Osteocyte (in vitro differentiated cells): ENCODE results near the gene GSG1L. TPM values are rescaled to one million over a fixed set of nuclear protein-coding genes. Genes with fewer than 3 reads are reported as not detected.

ENCODE experiments used
- DNase-seq: peaks from one replicate; pipeline ENCODE4 v3.0.0; 2021; ENCODE audit warnings: mixed read lengths; ENCODE audit not compliant: unreplicated experiment; ENCODE audit errors: extremely low spot score
- H3K27ac Mint-ChIP-seq: one replicate; pipeline ENCODE4 v1.8.0; 2021; ENCODE audit warnings: mild to moderate bottlenecking, mixed read lengths; ENCODE audit not compliant: unreplicated experiment
- H3K27me3 Mint-ChIP-seq: one replicate; pipeline ENCODE4 v1.8.0; 2021; ENCODE audit warnings: mixed read lengths; ENCODE audit not compliant: unreplicated experiment
- H3K36me3 Mint-ChIP-seq: one replicate; pipeline ENCODE4 v1.8.0; 2021; ENCODE audit warnings: mixed read lengths; ENCODE audit not compliant: unreplicated experiment
- H3K4me1 Mint-ChIP-seq: one replicate; pipeline ENCODE4 v1.8.0; 2021; ENCODE audit warnings: mixed read lengths; ENCODE audit not compliant: unreplicated experiment
- H3K4me3 Mint-ChIP-seq: one replicate; pipeline ENCODE4 v1.8.0; 2021; ENCODE audit warnings: mild to moderate bottlenecking, moderate library complexity, mixed read lengths; ENCODE audit not compliant: unreplicated experiment
- H3K9me3 Mint-ChIP-seq: one replicate; pipeline ENCODE4 v1.8.0; 2021; ENCODE audit warnings: mixed read lengths; ENCODE audit not compliant: unreplicated experiment
- CTCF ChIP-seq: fragments of 200-600 bp; sonication (generic); IDR thresholded peaks from 2 replicates; pipeline ENCODE4 v1.5.0; 2021; ENCODE audit warnings: antibody characterized with exemption, mild to moderate bottlenecking, moderate library complexity
- total RNA-seq: library from RNA; stranded (reverse); gene quantifications from 2 replicates; pipeline ENCODE4 v1.2.1, GENCODE V29; 2021

Gene GSG1L
- total RNA-seq, 1 donor from 2014 or later, result not detected

GRCh38 chr16:27974896-27975540 lies 88.5 kb downstream of the GSG1L start:
- H3K4me3 Mint-ChIP-seq, result no peak overlapping the region
- H3K9me3 Mint-ChIP-seq, result no peaks in the 10 kb centered on the region
- no peak overlapping the region for H3K27ac Mint-ChIP-seq
- H3K27me3 Mint-ChIP-seq, result no peaks in the 10 kb centered on the region
- no peaks in the 10 kb centered on the region for H3K36me3 Mint-ChIP-seq
- peak; percentile 64 for DNase-seq
- no peak for TF ChIP-seq CTCF
- no peaks in the 10 kb centered on the region for H3K4me1 Mint-ChIP-seq

- no peaks in the 10 kb centered on the region for H3K9me3 Mint-ChIP-seq
- no peaks in the 10 kb centered on the region for H3K36me3 Mint-ChIP-seq
- H3K4me3 Mint-ChIP-seq, result no peak overlapping the region
- H3K4me1 Mint-ChIP-seq, result no peaks in the 10 kb centered on the region
- H3K27me3 Mint-ChIP-seq, result no peaks in the 10 kb centered on the region
- TF ChIP-seq CTCF, result no peak
- DNase-seq, result no peak
- H3K27ac Mint-ChIP-seq, result no peak overlapping the region
Observed at GRCh38 chr16:27973678-27974077, 89.8 kb downstream of the GSG1L start.

- Mint-ChIP-seq H3K36me3 (no peaks in the 10 kb centered on the region), H3K27ac (no peak overlapping the region), H3K4me1 (no peaks in the 10 kb centered on the region), H3K27me3 (no peaks in the 10 kb centered on the region), H3K4me3 (no peak overlapping the region), H3K9me3 (no peaks in the 10 kb centered on the region)
- TF ChIP-seq CTCF, result peak; percentile 55
- DNase-seq, result peak; percentile 6
Observed at GRCh38 chr16:27972500-27972899, 91.0 kb downstream of the GSG1L start.

GRCh38 chr16:27969574-27969973 lies 93.9 kb downstream of the GSG1L start:
- Mint-ChIP-seq H3K27me3 (peaks cover 4% of the 10 kb centered on the region), H3K27ac (no peak overlapping the region), H3K36me3 (no peaks in the 10 kb centered on the region), H3K4me3 (no peak overlapping the region), H3K4me1 (no peaks in the 10 kb centered on the region), H3K9me3 (no peaks in the 10 kb centered on the region)
- no peak for TF ChIP-seq CTCF
- DNase-seq, result no peak

- Mint-ChIP-seq H3K36me3 (no peaks in the 10 kb centered on the region), H3K27ac (no peak overlapping the region), H3K4me1 (no peaks in the 10 kb centered on the region), H3K9me3 (no peaks in the 10 kb centered on the region), H3K4me3 (no peak overlapping the region), H3K27me3 (peaks cover 4% of the 10 kb centered on the region)
- DNase-seq, result peak; percentile 66
- no peak for TF ChIP-seq CTCF
Observed at GRCh38 chr16:27967169-27967568, 96.3 kb downstream of the GSG1L start.
